PFSK-1 (cell line): Measurements from ENCODE around the gene FARS2.

Experiments
- FOXP2 ChIP-seq: optimal IDR thresholded peaks from 2 replicates; pipeline ENCODE3; 2011; ENCODE audit warnings: borderline replicate concordance, control low read depth, inconsistent platforms; ENCODE audit not compliant: insufficient read depth; ENCODE audit errors: extremely low read length, extremely low read depth
- POLR2AphosphoS5 ChIP-seq: IDR thresholded peaks from 2 replicates; pipeline ENCODE4 v1.6.1; 2012; ENCODE audit warnings: low read depth, mild to moderate bottlenecking, control low read depth, low read length, moderate library complexity
- TAF1 ChIP-seq: IDR thresholded peaks from 2 replicates; pipeline ENCODE4 v1.6.1; 2012; ENCODE audit warnings: low read length, control low read depth, borderline replicate concordance; ENCODE audit not compliant: insufficient read depth
- TF ChIP-seq, protein P1 (sequence below), 2 experiments: IDR thresholded peaks; 2 replicates each; pipeline versions ENCODE4 v1.6.1 to v1.8.0; 2011 to 2012; ENCODE audit warnings: low read depth in 2 of 2, low read length in 2 of 2, control low read depth in 1 of 2, inconsistent platforms in 1 of 2, mild to moderate bottlenecking in 1 of 2, moderate library complexity in 1 of 2; ENCODE audit not compliant: insufficient read depth in 1 of 2

GRCh38 chr6:5552243-5552642 is 290.9 kb downstream of the FARS2 start:
- TF ChIP-seq POLR2AphosphoS5: no peak
- TF ChIP-seq, protein P1, sequence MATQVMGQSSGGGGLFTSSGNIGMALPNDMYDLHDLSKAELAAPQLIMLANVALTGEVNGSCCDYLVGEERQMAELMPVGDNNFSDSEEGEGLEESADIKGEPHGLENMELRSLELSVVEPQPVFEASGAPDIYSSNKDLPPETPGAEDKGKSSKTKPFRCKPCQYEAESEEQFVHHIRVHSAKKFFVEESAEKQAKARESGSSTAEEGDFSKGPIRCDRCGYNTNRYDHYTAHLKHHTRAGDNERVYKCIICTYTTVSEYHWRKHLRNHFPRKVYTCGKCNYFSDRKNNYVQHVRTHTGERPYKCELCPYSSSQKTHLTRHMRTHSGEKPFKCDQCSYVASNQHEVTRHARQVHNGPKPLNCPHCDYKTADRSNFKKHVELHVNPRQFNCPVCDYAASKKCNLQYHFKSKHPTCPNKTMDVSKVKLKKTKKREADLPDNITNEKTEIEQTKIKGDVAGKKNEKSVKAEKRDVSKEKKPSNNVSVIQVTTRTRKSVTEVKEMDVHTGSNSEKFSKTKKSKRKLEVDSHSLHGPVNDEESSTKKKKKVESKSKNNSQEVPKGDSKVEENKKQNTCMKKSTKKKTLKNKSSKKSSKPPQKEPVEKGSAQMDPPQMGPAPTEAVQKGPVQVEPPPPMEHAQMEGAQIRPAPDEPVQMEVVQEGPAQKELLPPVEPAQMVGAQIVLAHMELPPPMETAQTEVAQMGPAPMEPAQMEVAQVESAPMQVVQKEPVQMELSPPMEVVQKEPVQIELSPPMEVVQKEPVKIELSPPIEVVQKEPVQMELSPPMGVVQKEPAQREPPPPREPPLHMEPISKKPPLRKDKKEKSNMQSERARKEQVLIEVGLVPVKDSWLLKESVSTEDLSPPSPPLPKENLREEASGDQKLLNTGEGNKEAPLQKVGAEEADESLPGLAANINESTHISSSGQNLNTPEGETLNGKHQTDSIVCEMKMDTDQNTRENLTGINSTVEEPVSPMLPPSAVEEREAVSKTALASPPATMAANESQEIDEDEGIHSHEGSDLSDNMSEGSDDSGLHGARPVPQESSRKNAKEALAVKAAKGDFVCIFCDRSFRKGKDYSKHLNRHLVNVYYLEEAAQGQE (IDR thresholded peaks at IDR 0.05; ENCODE audit: insufficient read depth in 1 of 2, low read depth in 2 of 2, low read length in 2 of 2): no peak
- no peak for TF ChIP-seq TAF1
- TF ChIP-seq FOXP2: no peak
